Colonic mucosa (tissue), 4 donors: Measurements from ENCODE around the gene PAK5. TPM values are rescaled to one million over a fixed set of nuclear protein-coding genes. Genes with fewer than 3 reads are reported as not detected.

Experiments used
- DNase-seq: peaks from one replicate; pipeline ENCODE4 v3.0.0-alpha.2; 2020
- H3K27ac ChIP-seq: fragments of 200-600 bp; one replicate; pipeline ENCODE4 v1.8.0; 2021
- H3K27me3 ChIP-seq: fragments of 200-600 bp; one replicate; pipeline ENCODE4 v1.8.0; 2021
- H3K36me3 ChIP-seq: fragments of 200-600 bp; one replicate; pipeline ENCODE4 v1.8.0; 2021
- H3K4me1 ChIP-seq: fragments of 200-600 bp; one replicate; pipeline ENCODE4 v1.8.0; 2021; ENCODE audit warnings: mild to moderate bottlenecking
- H3K4me3 ChIP-seq: fragments of 200-600 bp; one replicate; pipeline ENCODE4 v1.8.0; 2021
- H3K9ac ChIP-seq, 2 donors: one replicate each; pipeline ENCODE4 v1.7.0; 2013; ENCODE audit warnings: control low read depth in 2 of 2, low read depth in 2 of 2, low read length in 2 of 2
- H3K9me3 ChIP-seq: fragments of 200-600 bp; one replicate; pipeline ENCODE4 v1.8.0; 2021
- intact Hi-C: fragments of 100-400 bp; cut with DNase I; formaldehyde crosslinking; loops from one replicate; pipeline ENCODE4 v1.14.1; 2022
- total RNA-seq, 2 donors: library from RNA; stranded (reverse); fragmentation: NEBNext Ultra II Directional in 1 of 2; extraction: Animal tissue kit (Norgen Biotek cat#: 25700) in 1 of 2; gene quantifications; one replicate each; pipeline ENCODE4 v1.2.1, GENCODE V29; 2021
- TF ChIP-seq, protein P1 (sequence below): fragments of 200-600 bp; IDR thresholded peaks from one replicate; pipeline ENCODE4 v1.8.0; 2022; ENCODE audit warnings: antibody characterized with exemption, mild to moderate bottlenecking
- donor health status: healthy.
- donor health status: DM: no; HTN: no; CAD: no.
- donor health status: DM: no; HTN: no; CAD: no.

Gene PAK5
- total RNA-seq, 2 donors from 2014 or later: 0.07 TPM; not detected in 1

DNA sequence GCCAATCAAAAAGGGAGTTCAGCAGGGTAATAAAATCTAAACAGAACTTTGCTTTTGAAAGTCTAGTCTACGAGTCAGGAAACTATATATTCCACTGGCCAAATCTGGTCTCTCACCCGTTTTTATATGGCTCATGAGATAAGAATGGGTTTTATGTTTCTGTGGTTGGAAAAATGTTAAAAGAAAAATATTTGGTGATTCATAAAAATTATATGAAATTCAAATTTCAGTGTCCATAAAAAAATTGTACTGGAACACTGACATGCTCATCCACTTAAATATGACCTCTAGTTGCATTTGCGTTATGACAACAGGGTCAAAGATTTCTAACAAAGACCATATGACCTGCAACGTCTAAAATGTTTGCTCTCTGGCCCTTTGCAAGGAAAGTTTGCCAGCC lies 346.8 kb downstream of the PAK5 start:
- TF ChIP-seq, protein P1, sequence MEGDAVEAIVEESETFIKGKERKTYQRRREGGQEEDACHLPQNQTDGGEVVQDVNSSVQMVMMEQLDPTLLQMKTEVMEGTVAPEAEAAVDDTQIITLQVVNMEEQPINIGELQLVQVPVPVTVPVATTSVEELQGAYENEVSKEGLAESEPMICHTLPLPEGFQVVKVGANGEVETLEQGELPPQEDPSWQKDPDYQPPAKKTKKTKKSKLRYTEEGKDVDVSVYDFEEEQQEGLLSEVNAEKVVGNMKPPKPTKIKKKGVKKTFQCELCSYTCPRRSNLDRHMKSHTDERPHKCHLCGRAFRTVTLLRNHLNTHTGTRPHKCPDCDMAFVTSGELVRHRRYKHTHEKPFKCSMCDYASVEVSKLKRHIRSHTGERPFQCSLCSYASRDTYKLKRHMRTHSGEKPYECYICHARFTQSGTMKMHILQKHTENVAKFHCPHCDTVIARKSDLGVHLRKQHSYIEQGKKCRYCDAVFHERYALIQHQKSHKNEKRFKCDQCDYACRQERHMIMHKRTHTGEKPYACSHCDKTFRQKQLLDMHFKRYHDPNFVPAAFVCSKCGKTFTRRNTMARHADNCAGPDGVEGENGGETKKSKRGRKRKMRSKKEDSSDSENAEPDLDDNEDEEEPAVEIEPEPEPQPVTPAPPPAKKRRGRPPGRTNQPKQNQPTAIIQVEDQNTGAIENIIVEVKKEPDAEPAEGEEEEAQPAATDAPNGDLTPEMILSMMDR: no peak
- H3K9me3 ChIP-seq: no peaks in the 10 kb centered on the region
- H3K27ac ChIP-seq: no peak overlapping the region
- H3K36me3 ChIP-seq: no peaks in the 10 kb centered on the region
- no peak for DNase-seq
- H3K27me3 ChIP-seq: no peaks in the 10 kb centered on the region
- no peak overlapping the region for H3K4me3 ChIP-seq
- no peak overlapping the region for H3K9ac ChIP-seq
- intact Hi-C loops: no loop called here
- H3K4me1 ChIP-seq: no peaks in the 10 kb centered on the region

DNA sequence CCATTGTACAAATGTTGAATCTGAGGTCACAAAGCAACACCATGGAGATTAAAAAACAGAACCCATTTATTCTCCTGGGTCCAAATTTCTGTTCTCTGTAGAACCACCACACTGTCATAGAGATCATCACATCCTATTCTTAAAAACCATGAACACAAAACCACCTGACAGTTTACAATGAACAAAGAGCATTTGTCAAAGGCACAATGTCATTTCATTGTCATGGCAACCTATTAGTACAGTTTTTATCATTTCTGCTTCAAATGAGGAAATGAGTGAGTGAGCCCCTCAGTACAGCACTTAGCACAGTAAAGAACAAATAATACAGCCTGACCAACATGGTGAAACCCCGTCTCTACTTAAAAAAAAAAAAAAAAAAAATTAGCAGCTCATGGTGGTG lies 347.6 kb downstream of the PAK5 start:
- no peak overlapping the region for H3K4me3 ChIP-seq
- TF ChIP-seq, protein P1: no peak
- no peak overlapping the region for H3K9ac ChIP-seq
- no peak overlapping the region for H3K27ac ChIP-seq
- no peaks in the 10 kb centered on the region for H3K4me1 ChIP-seq
- intact Hi-C loops: no loop called here
- DNase-seq: no peak
- H3K36me3 ChIP-seq: no peaks in the 10 kb centered on the region
- H3K27me3 ChIP-seq: no peaks in the 10 kb centered on the region
- no peaks in the 10 kb centered on the region for H3K9me3 ChIP-seq

DNA sequence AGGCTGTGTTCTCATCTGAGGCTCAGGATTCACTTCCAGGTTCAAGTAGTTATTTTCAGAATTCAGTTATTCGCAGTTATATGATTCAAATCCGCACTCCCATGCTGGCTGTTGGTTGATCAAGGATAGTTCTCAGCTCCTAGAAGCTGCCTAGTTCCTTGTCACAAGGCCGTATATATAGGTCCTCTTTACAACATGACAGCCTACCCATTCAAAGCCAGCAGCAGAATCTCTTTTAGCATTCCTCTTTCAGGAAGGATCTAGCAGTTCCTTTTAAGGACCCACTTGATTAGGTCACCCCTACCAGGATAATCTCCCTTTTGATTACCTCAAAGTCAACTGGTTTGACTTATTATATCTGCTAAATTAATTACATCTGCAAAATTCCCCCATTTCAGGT lies 348.2 kb downstream of the PAK5 start:
- Histone ChIP-seq H3K9me3 (no peaks in the 10 kb centered on the region), H3K4me1 (no peaks in the 10 kb centered on the region), H3K4me3 (no peak overlapping the region), H3K9ac (no peak overlapping the region), H3K27me3 (no peaks in the 10 kb centered on the region), H3K27ac (no peak overlapping the region), H3K36me3 (no peaks in the 10 kb centered on the region)
- no peak for DNase-seq
- intact Hi-C loops: no loop called here
- TF ChIP-seq, protein P1: no peak

DNA sequence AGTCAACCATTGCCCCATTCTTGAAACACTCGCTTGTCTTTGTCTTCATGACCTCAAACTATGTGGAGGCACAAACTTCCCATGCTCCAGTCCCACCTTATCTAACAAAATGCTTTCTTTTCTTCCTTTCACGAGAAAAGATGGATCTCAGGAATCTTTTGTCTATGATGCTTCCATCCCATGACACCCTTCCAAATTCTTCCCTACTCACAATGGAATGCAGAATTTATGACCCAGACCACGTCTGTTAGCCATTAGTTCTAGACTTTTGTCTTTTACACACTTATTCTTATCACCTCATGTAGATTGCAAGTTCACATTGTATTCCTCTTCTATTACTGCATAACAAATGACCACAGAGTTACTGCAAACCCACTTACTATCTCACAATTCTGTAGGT lies 348.7 kb downstream of the PAK5 start:
- Histone ChIP-seq H3K27me3 (no peaks in the 10 kb centered on the region), H3K4me3 (no peak overlapping the region), H3K9me3 (no peaks in the 10 kb centered on the region), H3K4me1 (no peaks in the 10 kb centered on the region), H3K9ac (no peak overlapping the region), H3K36me3 (no peaks in the 10 kb centered on the region), H3K27ac (no peak overlapping the region)
- TF ChIP-seq, protein P1: no peak
- no peak for DNase-seq
- intact Hi-C loops: no loop called here

DNA sequence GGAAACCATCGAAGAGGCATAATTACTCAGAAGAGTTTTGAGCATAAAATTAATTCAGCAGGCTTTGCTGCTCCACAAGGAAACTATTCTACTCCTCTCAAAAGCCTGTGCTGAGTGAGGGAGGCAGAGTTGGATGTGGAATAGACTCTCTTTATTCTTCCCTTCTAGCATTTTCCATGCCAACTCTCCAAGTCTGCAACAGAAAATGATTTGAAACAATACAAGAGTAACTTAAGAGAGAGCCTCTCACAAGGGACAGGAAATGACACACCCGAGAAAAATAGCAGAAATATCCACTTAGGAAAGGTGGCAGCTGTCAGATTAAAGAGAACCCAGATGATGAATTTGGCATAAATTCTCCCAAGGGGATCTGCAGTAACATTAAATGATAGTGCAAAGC lies 350.8 kb downstream of the PAK5 start:
- intact Hi-C loops: no loop called here
- no peaks in the 10 kb centered on the region for H3K9me3 ChIP-seq
- no peaks in the 10 kb centered on the region for H3K4me1 ChIP-seq
- no peak for DNase-seq
- H3K27me3 ChIP-seq: no peaks in the 10 kb centered on the region
- TF ChIP-seq, protein P1: no peak
- no peaks in the 10 kb centered on the region for H3K36me3 ChIP-seq
- H3K4me3 ChIP-seq: no peak overlapping the region
- H3K27ac ChIP-seq: no peak overlapping the region
- H3K9ac ChIP-seq: no peak overlapping the region

Other genes with a start within 250 kb of the PAK5 start
- gene ANKEF1, start 195.9 kb upstream of the PAK5 start, total RNA-seq: 1 to 10 TPM; 4.8 to 9.2 TPM